Mesenchymal stem cell (in vitro differentiated cells and primary cell): ENCODE data around the gene PRC1.
"Not testable (repeated sequence)": the region's sequence is repeated elsewhere in the genome, so short reads cannot be mapped to it uniquely, and the experiment has no call there.

Source experiments
- DNase-seq: peaks from one replicate; pipeline ENCODE4 v3.0.0-alpha.2; 2013
- H2AFZ ChIP-seq: one replicate; pipeline ENCODE4 v1.6.1; 2013; ENCODE audit warnings: low read depth, mild to moderate bottlenecking, control low read depth, inconsistent platforms, low read length, moderate library complexity
- H2AK5ac ChIP-seq: 2 replicates; pipeline ENCODE4 v1.6.1; 2013; ENCODE audit warnings: low read length, moderate library complexity, mild to moderate bottlenecking, inconsistent platforms; ENCODE audit not compliant: severe bottlenecking
- H2BK120ac ChIP-seq: one replicate; pipeline ENCODE4 v1.6.1; 2013; ENCODE audit warnings: low read depth, mild to moderate bottlenecking, inconsistent platforms, low read length, moderate library complexity
- H2BK12ac ChIP-seq, 2 experiments: one replicate each; pipeline ENCODE4 v1.6.1; 2013; ENCODE audit warnings: inconsistent platforms in 2 of 2, low read length in 2 of 2, mild to moderate bottlenecking in 2 of 2, moderate library complexity in 2 of 2, control low read depth in 1 of 2
- H2BK15ac ChIP-seq: one replicate; pipeline ENCODE4 v1.6.1; 2013; ENCODE audit warnings: mild to moderate bottlenecking, low read depth, inconsistent platforms; ENCODE audit not compliant: poor library complexity, severe bottlenecking
- H2BK5ac ChIP-seq: 2 replicates; pipeline ENCODE4 v1.6.1; 2013; ENCODE audit warnings: low read depth, mild to moderate bottlenecking, low read length, control low read depth, inconsistent platforms; ENCODE audit not compliant: poor library complexity, severe bottlenecking
- H3K14ac ChIP-seq, 2 experiments: one replicate each; pipeline ENCODE4 v1.6.1; 2013; ENCODE audit warnings: inconsistent platforms in 2 of 2, low read length in 2 of 2, control low read depth in 1 of 2, mild to moderate bottlenecking in 1 of 2, moderate library complexity in 1 of 2
- H3K18ac ChIP-seq, 2 experiments: one replicate each; pipeline ENCODE4 v1.6.1; 2013; ENCODE audit warnings: inconsistent platforms in 2 of 2, low read length in 2 of 2, control low read depth in 1 of 2, low read depth in 1 of 2, mild to moderate bottlenecking in 1 of 2
- H3K23ac ChIP-seq, 2 experiments: one replicate each; pipeline ENCODE4 v1.6.1; 2013; ENCODE audit warnings: inconsistent platforms in 2 of 2, low read length in 2 of 2, mild to moderate bottlenecking in 2 of 2, moderate library complexity in 2 of 2, control low read depth in 1 of 2
- H3K27ac ChIP-seq: 2 replicates; pipeline ENCODE4 v1.5.1; 2013; ENCODE audit warnings: mild to moderate bottlenecking, moderate library complexity, low read length, control low read depth, inconsistent platforms; ENCODE audit not compliant: poor library complexity, severe bottlenecking
- H3K27me3 ChIP-seq, 2 experiments: 2 replicates each; pipeline versions ENCODE4 v1.6.1 to v1.7.0; 2013; ENCODE audit warnings: low read length in 2 of 2, mild to moderate bottlenecking in 2 of 2, moderate library complexity in 2 of 2, control low read depth in 1 of 2, inconsistent platforms in 1 of 2; ENCODE audit not compliant: control insufficient read depth in 1 of 2, insufficient read depth in 1 of 2
- H3K36me3 ChIP-seq, 2 experiments: 2 replicates each; pipeline versions ENCODE4 v1.6.1 to v1.7.0; 2013; ENCODE audit warnings: low read length in 2 of 2, control low read depth in 1 of 2, inconsistent platforms in 1 of 2, low read depth in 1 of 2, mild to moderate bottlenecking in 1 of 2; ENCODE audit not compliant: insufficient read depth in 2 of 2, control insufficient read depth in 1 of 2
- H3K4ac ChIP-seq, 2 experiments: one replicate each; pipeline ENCODE4 v1.6.1; 2013; ENCODE audit warnings: inconsistent platforms in 2 of 2, low read length in 2 of 2, mild to moderate bottlenecking in 2 of 2, moderate library complexity in 2 of 2, control low read depth in 1 of 2, low read depth in 1 of 2
- H3K4me1 ChIP-seq: 2 replicates; pipeline ENCODE4 v1.6.1; 2013; ENCODE audit warnings: low read depth, low read length, control low read depth; ENCODE audit not compliant: control insufficient read depth, insufficient read depth
- H3K4me2 ChIP-seq: 2 replicates; pipeline ENCODE4 v1.6.1; 2013; ENCODE audit warnings: low read length, mild to moderate bottlenecking, inconsistent platforms; ENCODE audit not compliant: poor library complexity, severe bottlenecking
- H3K4me3 ChIP-seq, 2 experiments: 2 replicates each; pipeline versions ENCODE4 v1.5.1 to v1.7.0; 2013; ENCODE audit warnings: low read length in 2 of 2, mild to moderate bottlenecking in 2 of 2, control low read depth in 1 of 2, low read depth in 1 of 2; ENCODE audit not compliant: insufficient read depth in 1 of 2
- H3K79me1 ChIP-seq: replicated peaks from 2 replicates; pipeline ENCODE4 v1.6.1; 2013; ENCODE audit warnings: mild to moderate bottlenecking, control low read depth, low read length, inconsistent platforms; ENCODE audit not compliant: poor library complexity, severe bottlenecking
- H3K9ac ChIP-seq: 2 replicates; pipeline ENCODE4 v1.7.0; 2013; ENCODE audit warnings: mild to moderate bottlenecking, low read length, moderate library complexity
- H3K9me3 ChIP-seq: 2 replicates; pipeline ENCODE4 v1.7.0; 2013; ENCODE audit warnings: mild to moderate bottlenecking, low read length; ENCODE audit not compliant: control insufficient read depth
- H4K8ac ChIP-seq: one replicate; pipeline ENCODE4 v1.6.1; 2013; ENCODE audit warnings: inconsistent platforms, mild to moderate bottlenecking, low read length, moderate library complexity
- H4K91ac ChIP-seq: one replicate; pipeline ENCODE4 v1.6.1; 2013; ENCODE audit warnings: mild to moderate bottlenecking, low read length, inconsistent platforms
- WGBS: methylation state at CpG from one replicate; pipeline ENCODE4 v1.1.7; 2013; ENCODE audit warnings: mixed read lengths; 5-methylcytosine and 5-hydroxymethylcytosine counted together

PRC1 gene

DNA sequence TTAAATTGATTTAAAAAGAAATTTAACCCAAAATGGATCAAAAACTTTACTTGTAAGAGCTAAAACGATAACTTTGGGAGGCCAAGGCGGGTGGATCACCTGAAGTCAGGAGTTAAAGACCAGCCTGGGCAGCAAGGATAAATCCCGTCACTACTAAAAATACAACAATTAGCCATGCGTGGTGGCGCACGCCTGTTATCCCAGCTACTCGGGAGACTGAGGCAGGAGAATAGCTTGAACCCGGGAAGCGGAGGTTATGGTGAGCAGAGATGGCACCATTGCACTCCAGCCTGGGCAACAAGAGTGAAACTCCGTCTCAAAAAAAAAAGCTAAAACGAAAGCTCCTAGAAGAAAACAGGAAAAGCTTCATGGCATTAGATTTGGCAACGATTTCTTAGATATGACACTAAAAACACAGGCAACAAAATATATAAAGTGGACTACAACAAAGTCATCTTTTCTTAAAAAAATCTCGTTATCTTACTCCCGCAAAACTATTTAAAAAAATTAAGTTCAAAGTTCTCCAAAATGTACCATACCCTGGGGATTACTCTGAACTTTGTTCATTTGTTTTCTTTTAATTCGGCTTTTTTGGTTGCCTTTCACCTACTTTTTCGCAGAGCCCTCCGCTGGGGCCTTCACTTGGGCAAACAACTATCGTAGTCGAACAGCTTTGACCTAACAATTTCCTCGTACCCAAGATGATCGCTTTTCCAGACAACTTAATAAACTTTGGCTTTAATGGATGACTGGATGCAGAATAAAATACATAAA, 64.9 kb downstream of the PRC1 start:
- H2BK15ac ChIP-seq = no peak overlapping the region
- H2BK5ac ChIP-seq = no peak overlapping the region
- no peaks in the 10 kb centered on the region for H3K27me3 ChIP-seq
- no peak overlapping the region for H2AFZ ChIP-seq
- no peaks in the 10 kb centered on the region for H3K9me3 ChIP-seq
- H3K14ac ChIP-seq = no peak overlapping the region
- no peak overlapping the region for H4K91ac ChIP-seq
- H3K18ac ChIP-seq = no peak overlapping the region
- H3K79me1 ChIP-seq = peaks cover 5% of the 10 kb centered on the region
- WGBS = 96% methylated on average over 19 of the region's 21 CpGs
- H3K4ac ChIP-seq = no peak overlapping the region
- H3K4me2 ChIP-seq = no peak overlapping the region
- peaks cover 6% of the 10 kb centered on the region for H3K4me1 ChIP-seq
- no peak overlapping the region for H3K23ac ChIP-seq
- H3K27ac ChIP-seq = no peak overlapping the region
- peak overlapping the region in 1 of 2 experiments; percentile 90 for H3K4me3 ChIP-seq
- DNase-seq = no peak
- H3K36me3 ChIP-seq = peaks cover 0 to 4% of the 10 kb centered on the region in 2 experiments
- no peak overlapping the region for H4K8ac ChIP-seq
- no peak overlapping the region for H2AK5ac ChIP-seq
- no peak overlapping the region for H2BK12ac ChIP-seq
- peak overlapping the region; percentile 93 for H3K9ac ChIP-seq
- H2BK120ac ChIP-seq = no peak overlapping the region

DNA sequence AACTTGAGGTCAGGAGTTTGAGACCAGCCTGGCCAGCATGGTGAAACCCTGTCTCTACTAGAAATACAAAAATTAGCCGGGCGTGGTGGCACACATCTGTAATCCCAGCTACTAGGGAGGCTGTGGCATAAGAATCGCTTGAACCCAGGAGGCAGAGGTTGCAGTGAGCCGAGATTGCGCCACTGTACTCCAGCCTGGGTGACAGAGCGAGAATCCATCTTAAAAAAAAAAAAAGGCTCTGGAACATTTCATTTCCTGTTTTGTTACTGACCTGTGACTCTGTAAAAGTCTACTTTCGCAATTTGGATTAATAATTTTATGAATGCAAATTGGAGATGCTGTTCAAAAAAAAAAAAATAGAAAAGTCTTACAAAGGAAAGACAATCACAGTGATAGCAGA, 66.2 kb downstream of the PRC1 start:
- not testable (repeated sequence) for H3K9me3 ChIP-seq, DNase-seq, H3K9ac ChIP-seq, H3K4me3 ChIP-seq, H2BK5ac ChIP-seq, H3K79me1 ChIP-seq, H2BK120ac ChIP-seq, H2AK5ac ChIP-seq, H3K36me3 ChIP-seq, H3K18ac ChIP-seq, H2BK15ac ChIP-seq, H4K91ac ChIP-seq, H2AFZ ChIP-seq, H3K27ac ChIP-seq, H3K14ac ChIP-seq, H3K23ac ChIP-seq, H3K4me1 ChIP-seq, H4K8ac ChIP-seq, H3K4ac ChIP-seq, H2BK12ac ChIP-seq, H3K4me2 ChIP-seq, H3K27me3 ChIP-seq
- WGBS = 98% methylated on average over 6 of the region's 7 CpGs

DNA sequence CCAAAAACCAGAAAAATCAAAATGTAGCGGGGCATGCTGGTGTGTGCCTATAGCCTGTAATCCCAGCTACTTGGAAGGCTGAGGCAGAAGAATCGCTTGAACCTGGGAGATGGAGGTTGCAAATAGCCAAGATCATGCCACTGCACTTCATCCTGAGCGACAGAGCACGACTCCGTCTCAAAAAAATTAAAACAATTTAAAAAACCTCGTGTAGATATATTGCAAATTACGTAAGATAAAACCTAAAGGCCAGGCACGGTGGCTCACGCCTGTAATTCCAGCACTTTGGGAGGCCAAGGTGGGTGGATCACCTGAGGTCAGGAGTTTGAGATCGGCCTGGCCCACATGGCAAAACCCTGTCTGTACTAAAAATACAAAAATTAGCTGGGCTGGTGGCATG, 67.6 kb downstream of the PRC1 start:
- not testable (repeated sequence) for H3K79me1 ChIP-seq, H4K8ac ChIP-seq, H3K9ac ChIP-seq, H3K27me3 ChIP-seq, DNase-seq, H2BK5ac ChIP-seq, H4K91ac ChIP-seq, H3K36me3 ChIP-seq, H3K27ac ChIP-seq, H2BK120ac ChIP-seq, H3K4me2 ChIP-seq, H2BK12ac ChIP-seq, H3K4me3 ChIP-seq, H2AFZ ChIP-seq, H3K23ac ChIP-seq, H2AK5ac ChIP-seq, H3K4ac ChIP-seq, H3K14ac ChIP-seq, H3K9me3 ChIP-seq, H3K18ac ChIP-seq, H2BK15ac ChIP-seq, H3K4me1 ChIP-seq
- 93% methylated on average over 10 of the region's 10 CpGs for WGBS

DNA sequence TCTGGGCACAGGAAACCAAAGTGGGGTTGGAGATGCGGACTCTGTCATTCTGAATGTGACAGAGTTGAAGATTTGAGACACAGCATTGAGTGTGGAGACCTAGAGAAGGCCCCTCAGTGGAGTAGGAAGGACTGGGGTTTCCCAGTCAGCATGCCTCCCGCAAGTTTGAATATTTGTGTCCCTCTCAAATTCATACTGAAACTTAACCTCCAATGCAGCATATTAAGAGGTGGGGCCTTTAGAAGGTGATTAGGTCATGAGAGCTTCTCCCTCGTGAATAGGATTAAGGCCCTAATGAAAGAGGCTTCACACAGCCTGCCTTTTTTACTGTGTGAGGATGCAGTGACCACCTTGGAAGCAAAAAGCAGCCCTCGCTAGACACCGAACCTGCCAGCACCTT, 70.0 kb downstream of the PRC1 start:
- Histone ChIP-seq H2AK5ac (no peak overlapping the region), H3K4me1 (no peaks in the 10 kb centered on the region), H3K4ac (no peak overlapping the region), H2BK120ac (no peak overlapping the region), H3K4me2 (no peak overlapping the region), H3K4me3 (no peak overlapping the region), H4K8ac (no peak overlapping the region), H2BK12ac (no peak overlapping the region), H3K36me3 (peaks cover 13 to 20% of the 10 kb centered on the region in 2 experiments), H3K14ac (no peak overlapping the region), H2BK5ac (no peak overlapping the region), H3K9me3 (no peaks in the 10 kb centered on the region), H3K9ac (no peak overlapping the region), H3K27me3 (no peaks in the 10 kb centered on the region), H3K27ac (no peak overlapping the region), H3K18ac (no peak overlapping the region), H2BK15ac (no peak overlapping the region), H3K79me1 (no peaks in the 10 kb centered on the region), H4K91ac (no peak overlapping the region), H2AFZ (no peak overlapping the region), H3K23ac (no peak overlapping the region)
- WGBS = 92% methylated on average over 4 of the region's 5 CpGs
- no peak for DNase-seq
